GM12878 (cell line): Measurements from ENCODE around the gene MIA. TPM values are rescaled to one million over a fixed set of nuclear protein-coding genes. Genes with fewer than 3 reads are reported as not detected.
A peak's percentile ranks its signal among the peaks of the same experiment; 100 is the strongest.

Source experiments
- ATF2 ChIP-seq: IDR thresholded peaks from 2 replicates; pipeline ENCODE4 v1.6.1; 2012; ENCODE audit warnings: low read length, inconsistent platforms
- ATF7 ChIP-seq: fragments of 450-650 bp; IDR thresholded peaks from 2 replicates; pipeline ENCODE4 v1.6.1; 2016; ENCODE audit warnings: low read depth, mild to moderate bottlenecking
- CBFB ChIP-seq: IDR thresholded peaks from 2 replicates; pipeline ENCODE4 v1.6.1; 2016; ENCODE audit warnings: antibody characterized with exemption, low read depth
- CBX3 ChIP-seq: fragments of 200-600 bp; sonication (generic); IDR thresholded peaks from 2 replicates; pipeline ENCODE4 v1.6.1; 2016; ENCODE audit warnings: low read depth, borderline replicate concordance
- CEBPB ChIP-seq, 2 experiments: fragments of 150-350 bp in 1 of 2; IDR thresholded peaks; 2 replicates each; pipeline ENCODE4 v1.6.1; 2012 to 2014; ENCODE audit warnings: low read depth in 2 of 2, low read length in 2 of 2, borderline replicate concordance in 1 of 2, inconsistent platforms in 1 of 2
- CHD4 ChIP-seq: fragments of 200-600 bp; sonication (generic); IDR thresholded peaks from 2 replicates; pipeline ENCODE4 v1.6.1; 2016; ENCODE audit warnings: mild to moderate bottlenecking
- ETV6 ChIP-seq, 2 experiments: fragments of 450-650 bp in 1 of 2; IDR thresholded peaks in 1 of 2; conservative IDR thresholded peaks in 1 of 2; 2 replicates each; pipeline ENCODE4 v1.6.1; 2014; ENCODE audit warnings: antibody characterized with exemption in 1 of 2, borderline replicate concordance in 1 of 2, low read depth in 1 of 2, mild to moderate bottlenecking in 1 of 2, moderate library complexity in 1 of 2
- HCFC1 ChIP-seq: fragments of 150-350 bp; IDR thresholded peaks from 2 replicates; pipeline ENCODE4 v1.6.1; 2014; ENCODE audit warnings: low read length
- KDM1A ChIP-seq: fragments of 200-600 bp; sonication (generic); IDR thresholded peaks from 2 replicates; pipeline ENCODE4 v1.6.1; 2016; ENCODE audit warnings: borderline replicate concordance
- NFYB ChIP-seq: IDR thresholded peaks from 2 replicates; pipeline ENCODE4 v1.6.1; 2011; ENCODE audit warnings: low read depth, mild to moderate bottlenecking, low read length, improper control_type of control experiment, moderate library complexity; ENCODE audit not compliant: insufficient read depth
- PBX3 ChIP-seq: IDR thresholded peaks from 2 replicates; pipeline ENCODE4 v1.6.1; 2011; ENCODE audit warnings: mild to moderate bottlenecking, low read depth, low read length, moderate library complexity; ENCODE audit not compliant: insufficient replicate concordance
- PML ChIP-seq: IDR thresholded peaks from 2 replicates; pipeline ENCODE4 v1.6.1; 2012; ENCODE audit warnings: low read length, inconsistent platforms
- POU2F2 ChIP-seq: IDR thresholded peaks from 3 replicates; pipeline ENCODE4 v1.6.1; 2011; ENCODE audit warnings: low read depth, mild to moderate bottlenecking, low read length, borderline replicate concordance
- RELB ChIP-seq: fragments of 450-650 bp; IDR thresholded peaks from 2 replicates; pipeline ENCODE4 v1.6.1; 2017; ENCODE audit warnings: low read depth, mild to moderate bottlenecking, moderate library complexity
- RUNX3 ChIP-seq: IDR thresholded peaks from 2 replicates; pipeline ENCODE4 v1.6.1; 2012; ENCODE audit warnings: low read length, inconsistent platforms
- SRF ChIP-seq, 2 experiments: IDR thresholded peaks; 2 replicates each; pipeline ENCODE4 v1.6.1; 2011; ENCODE audit warnings: low read depth in 2 of 2, low read length in 2 of 2, mild to moderate bottlenecking in 1 of 2, moderate library complexity in 1 of 2
- STAT1 ChIP-seq: fragments of 450-650 bp; conservative IDR thresholded peaks from 2 replicates; pipeline ENCODE4 v1.6.1; 2014; ENCODE audit warnings: antibody characterized with exemption, mild to moderate bottlenecking
- SUZ12 ChIP-seq: fragments of 200-600 bp; sonication (generic); IDR thresholded peaks from one replicate; pipeline ENCODE4 v1.6.1; 2018; ENCODE audit warnings: antibody characterized with exemption, mild to moderate bottlenecking; ENCODE audit not compliant: unreplicated experiment
- ZNF384 ChIP-seq: IDR thresholded peaks from 2 replicates; pipeline ENCODE4 v1.6.1; 2012; ENCODE audit warnings: low read depth, mild to moderate bottlenecking, low read length, improper control_type of control experiment, borderline replicate concordance
- polyA plus RNA-seq, 11 experiments: library from polyadenylated mRNA; depleted of rRNA in 4 of 11; unstranded in 6 of 11; stranded (reverse) in 5 of 11; fragments of >200 nt; fragmentation: Nextera tagmentation in 4 of 11; fragmentation: Illumina TruSeq in 1 of 11; extraction: Ambion mirVana in 4 of 11; extraction: Trizol in 1 of 11; gene quantifications; 1 replicate in 1 of 11; 2 replicates in 10 of 11; pipeline versions ENCODE4 v1.2.1 to v1.2.3, GENCODE V29; 2011 to 2016; ENCODE audit warnings: inconsistent platforms in 2 of 11, missing spikeins in 2 of 11, low read depth in 1 of 11
- total RNA-seq, 4 experiments: library from RNA; depleted of rRNA in 3 of 4; stranded (reverse); fragments of >200 nt in 3 of 4; fragmentation: Illumina TruSeq in 1 of 4; extraction: Trizol in 1 of 4; gene quantifications; 2 replicates each; pipeline versions ENCODE4 v1.2.1 to v1.2.3, GENCODE V29; 2013 to 2021
- TF ChIP-seq, protein P1 (sequence below): fragments of 450-650 bp; IDR thresholded peaks from 2 replicates; pipeline ENCODE4 v1.6.1; 2018; ENCODE audit warnings: borderline replicate concordance, mild to moderate bottlenecking; ENCODE audit not compliant: partially characterized antibody
- TF ChIP-seq, protein P2 (sequence below): IDR thresholded peaks from 2 replicates; pipeline ENCODE4 v1.6.1; 2011; ENCODE audit warnings: borderline replicate concordance, low read depth, mild to moderate bottlenecking, moderate library complexity, low read length; ENCODE audit not compliant: insufficient read depth, poor library complexity, severe bottlenecking

MIA gene
- total and polyA plus RNA-seq, 10 of the 15 experiments (the other 5 are each of a cell fraction or from before 2014, with no cell fraction given): 0.16 to 2.7 (median 1.4) TPM; not detected in 3

GRCh38 chr19:40777937-40778705, 2.8 kb downstream of the MIA start, which contains the start of gene RAB4B (continued):
- TF ChIP-seq NFYB (peak; percentile 93), ETV6 (conservative IDR thresholded peaks at IDR 0.05 in 1 of 2, IDR thresholded peaks at IDR 0.05 in 1 of 2; ENCODE audit: borderline replicate concordance in 1 of 2, low read depth in 1 of 2) (no peak), ATF7 (no peak), PBX3 (no peak), KDM1A (no peak), CHD4 (no peak), HCFC1 (no peak; the same call in 1 of the 2 replicates), CBFB (no peak), PML (no peak), CEBPB (IDR thresholded peaks at IDR 0.05; ENCODE audit: borderline replicate concordance in 1 of 2, low read depth in 2 of 2, low read length in 2 of 2) (no peak), SUZ12 (no peak), CBX3 (no peak), RUNX3 (0 out of 2 replicates have a peak, but pooled peaks have one; percentile 31), ZNF384 (no peak), POU2F2 (peak; percentile 82; the same call in 1 of the 3 replicates), STAT1 (no peak), RELB (no peak), SRF (IDR thresholded peaks at IDR 0.05; ENCODE audit: low read depth in 2 of 2, low read length in 2 of 2) (no peak), ATF2 (no peak)
- TF ChIP-seq, protein P1, sequence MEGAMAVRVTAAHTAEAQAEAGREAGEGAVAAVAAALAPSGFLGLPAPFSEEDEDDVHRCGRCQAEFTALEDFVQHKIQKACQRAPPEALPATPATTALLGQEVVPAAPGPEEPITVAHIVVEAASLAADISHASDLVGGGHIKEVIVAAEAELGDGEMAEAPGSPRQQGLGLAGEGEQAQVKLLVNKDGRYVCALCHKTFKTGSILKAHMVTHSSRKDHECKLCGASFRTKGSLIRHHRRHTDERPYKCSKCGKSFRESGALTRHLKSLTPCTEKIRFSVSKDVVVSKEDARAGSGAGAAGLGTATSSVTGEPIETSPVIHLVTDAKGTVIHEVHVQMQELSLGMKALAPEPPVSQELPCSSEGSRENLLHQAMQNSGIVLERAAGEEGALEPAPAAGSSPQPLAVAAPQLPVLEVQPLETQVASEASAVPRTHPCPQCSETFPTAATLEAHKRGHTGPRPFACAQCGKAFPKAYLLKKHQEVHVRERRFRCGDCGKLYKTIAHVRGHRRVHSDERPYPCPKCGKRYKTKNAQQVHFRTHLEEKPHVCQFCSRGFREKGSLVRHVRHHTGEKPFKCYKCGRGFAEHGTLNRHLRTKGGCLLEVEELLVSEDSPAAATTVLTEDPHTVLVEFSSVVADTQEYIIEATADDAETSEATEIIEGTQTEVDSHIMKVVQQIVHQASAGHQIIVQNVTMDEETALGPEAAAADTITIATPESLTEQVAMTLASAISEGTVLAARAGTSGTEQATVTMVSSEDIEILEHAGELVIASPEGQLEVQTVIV: peak; percentile 96
- TF ChIP-seq, protein P2, sequence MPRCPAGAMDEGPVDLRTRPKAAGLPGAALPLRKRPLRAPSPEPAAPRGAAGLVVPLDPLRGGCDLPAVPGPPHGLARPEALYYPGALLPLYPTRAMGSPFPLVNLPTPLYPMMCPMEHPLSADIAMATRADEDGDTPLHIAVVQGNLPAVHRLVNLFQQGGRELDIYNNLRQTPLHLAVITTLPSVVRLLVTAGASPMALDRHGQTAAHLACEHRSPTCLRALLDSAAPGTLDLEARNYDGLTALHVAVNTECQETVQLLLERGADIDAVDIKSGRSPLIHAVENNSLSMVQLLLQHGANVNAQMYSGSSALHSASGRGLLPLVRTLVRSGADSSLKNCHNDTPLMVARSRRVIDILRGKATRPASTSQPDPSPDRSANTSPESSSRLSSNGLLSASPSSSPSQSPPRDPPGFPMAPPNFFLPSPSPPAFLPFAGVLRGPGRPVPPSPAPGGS: no peak
